ENCODE data around the gene GABBR2.
"Not testable (repeated sequence)": the region's sequence is repeated elsewhere in the genome, so short reads cannot be mapped to it uniquely, and the experiment has no call there.

GABBR2 gene

DNA sequence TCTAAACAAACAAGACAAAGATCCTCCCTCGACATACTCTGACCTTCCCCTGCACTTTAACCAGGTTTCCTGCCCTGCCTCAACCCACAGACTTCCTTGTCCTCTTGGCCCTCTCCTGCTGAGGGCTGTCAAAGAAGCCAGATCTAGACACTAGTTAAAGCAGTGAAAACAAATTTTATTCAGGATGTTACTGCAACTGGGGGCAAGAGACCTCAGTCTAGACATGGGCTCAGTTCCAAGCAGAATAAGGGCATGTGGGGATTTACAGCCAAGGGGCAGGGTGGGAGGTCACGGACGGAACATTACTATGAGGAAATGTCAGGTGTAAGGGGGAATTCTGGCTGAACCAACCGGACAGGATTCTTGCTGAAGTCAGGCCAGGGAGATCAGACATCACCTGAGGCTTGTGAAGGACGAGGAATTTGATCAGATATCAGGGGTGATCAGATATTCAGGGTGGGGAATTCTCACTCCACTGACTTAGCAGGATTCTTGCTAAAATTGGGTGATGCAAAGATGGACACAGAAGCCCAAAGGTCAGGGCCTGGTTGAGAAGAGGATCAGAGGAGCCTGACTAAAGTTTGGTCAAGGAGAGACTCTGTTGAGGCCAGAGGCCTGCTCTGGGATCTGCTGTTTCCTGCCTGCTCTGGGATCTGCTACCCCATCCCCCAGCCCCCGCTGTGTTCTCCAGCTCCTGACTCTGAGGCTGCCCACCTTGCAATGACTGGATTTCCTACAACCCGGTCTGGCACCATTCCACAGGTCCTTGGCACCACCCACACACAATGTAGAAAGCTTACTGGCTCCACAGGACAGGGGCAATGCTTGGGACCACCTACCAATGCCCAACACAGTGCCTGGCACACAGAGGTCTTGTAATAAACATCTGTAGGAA lies 21.5 kb downstream of the GABBR2 start:
- no peak for DNase-seq (ENCODE audit: low read depth in 2 of 2)

DNA sequence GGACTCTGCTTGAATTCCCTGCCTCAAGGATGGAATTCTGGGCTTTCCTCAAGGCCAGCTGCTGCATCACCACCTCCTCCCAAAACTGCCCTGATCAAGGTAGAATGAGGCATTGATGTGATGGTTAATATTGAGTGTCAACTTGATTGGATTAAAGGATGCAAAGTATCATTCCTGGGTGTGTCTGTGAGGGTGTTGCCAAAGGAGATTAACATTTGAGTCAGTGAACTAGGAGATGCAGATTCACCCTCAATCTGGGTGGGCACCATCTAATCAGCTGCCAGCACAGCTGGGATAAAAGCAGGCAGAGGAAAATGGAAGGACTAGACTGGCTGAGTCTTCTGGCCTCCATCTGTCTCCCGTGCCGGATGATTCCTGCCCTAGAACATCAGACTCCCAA lies 23.9 kb downstream of the GABBR2 start:
- DNase-seq (ENCODE audit: low read depth in 2 of 2): not testable (repeated sequence)

DNA sequence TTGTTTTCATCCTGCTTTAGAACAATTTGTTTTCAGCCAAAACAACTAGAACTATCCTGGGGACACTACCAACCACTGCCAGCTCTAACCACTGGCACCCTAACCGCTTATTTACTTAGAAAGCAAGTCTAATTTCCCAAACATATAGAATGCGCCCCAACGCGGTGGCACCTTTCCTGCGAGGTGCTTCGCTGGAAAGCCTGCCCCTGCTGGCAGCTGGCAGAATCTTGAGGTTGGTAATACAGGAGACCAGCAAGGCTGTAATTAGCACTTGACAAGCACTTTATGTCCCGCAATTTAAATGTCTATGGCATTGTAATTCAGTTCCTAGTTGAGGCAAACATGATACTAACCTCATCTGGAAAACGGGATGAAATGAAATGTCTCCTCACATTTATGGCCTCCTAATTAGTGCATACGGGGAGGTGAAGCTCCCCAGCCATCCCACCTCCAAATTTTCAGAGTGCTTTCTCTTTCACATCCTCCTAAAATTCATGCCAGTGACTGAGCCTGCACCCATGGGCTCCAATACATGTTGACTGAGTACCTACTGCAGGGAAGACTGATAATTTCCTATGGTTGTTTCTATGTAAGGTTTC lies 30.4 kb downstream of the GABBR2 start:
- DNase-seq (ENCODE audit: low read depth in 2 of 2): peak in 1 of 2 donors; percentile 7

DNA sequence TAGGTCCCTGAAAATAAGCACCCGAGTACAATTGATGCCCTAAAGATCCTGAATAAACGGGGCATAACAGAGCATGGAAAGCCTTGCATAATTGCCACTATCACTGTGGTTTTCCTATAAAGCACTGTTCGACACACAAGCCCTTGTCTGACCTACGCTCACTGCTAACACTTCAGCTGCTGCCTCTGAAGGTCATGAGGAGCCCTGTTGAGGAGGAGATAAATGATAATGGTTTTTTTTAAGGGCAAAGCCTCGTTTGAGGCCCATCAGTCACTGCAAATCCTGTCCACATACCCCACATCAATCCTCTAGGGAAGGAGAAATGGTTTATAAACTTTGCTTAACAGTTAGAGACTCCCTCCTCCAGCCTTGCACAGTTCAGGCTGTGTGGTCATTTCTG lies 35.1 kb downstream of the GABBR2 start:
- DNase-seq (ENCODE audit: low read depth in 2 of 2): no peak

DNA sequence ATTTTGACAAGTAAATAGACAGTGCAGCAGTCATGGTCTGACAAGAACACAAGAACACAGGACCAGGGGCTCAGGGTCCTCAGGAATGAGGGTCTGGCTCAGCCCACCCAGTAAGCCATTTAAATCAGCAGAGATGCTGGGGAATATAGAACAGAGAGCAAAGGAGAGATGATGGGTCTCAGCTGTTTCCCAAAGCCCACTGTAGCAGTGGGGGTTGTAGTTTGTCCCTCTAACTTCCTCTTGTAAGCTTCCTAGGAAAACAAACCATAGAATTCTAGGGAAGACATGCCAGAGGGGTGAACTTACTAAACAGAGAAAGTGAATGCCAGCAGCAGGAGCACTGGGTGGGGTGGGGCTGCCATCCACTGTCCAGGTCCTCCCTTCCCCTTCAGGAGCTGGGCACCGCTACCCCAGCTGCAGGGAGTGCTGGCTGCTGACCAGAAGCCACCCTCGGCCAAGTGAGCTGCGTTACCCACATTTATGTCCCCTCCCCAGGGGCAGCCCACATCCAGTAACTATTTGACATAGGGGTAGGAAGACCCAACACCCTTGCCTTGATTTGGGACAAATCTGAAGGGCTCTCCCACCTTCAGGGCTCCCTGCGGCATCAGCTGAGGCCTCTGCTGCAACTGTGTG lies 41.6 kb downstream of the GABBR2 start:
- DNase-seq (ENCODE audit: low read depth in 2 of 2): no peak

DNA sequence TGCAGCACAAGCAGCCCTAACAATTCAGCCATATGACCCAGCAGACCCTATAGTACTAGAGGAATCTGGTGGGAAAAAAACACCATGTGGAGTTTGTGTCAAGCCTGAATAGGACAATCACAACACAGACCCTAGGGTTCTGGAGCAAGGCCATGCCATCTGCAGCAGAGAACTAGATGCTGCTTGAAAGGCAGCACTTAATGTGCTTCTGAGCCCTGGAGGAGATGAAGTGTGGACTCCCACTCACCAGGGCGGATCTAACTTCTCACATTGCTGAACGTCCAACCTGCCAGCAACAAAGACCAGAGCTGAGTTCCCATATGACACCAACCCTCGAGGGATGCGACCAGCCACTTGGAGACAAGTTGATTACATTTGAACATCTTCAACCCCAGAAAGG lies 43.2 kb downstream of the GABBR2 start:
- DNase-seq (ENCODE audit: low read depth in 2 of 2): no peak

DNA sequence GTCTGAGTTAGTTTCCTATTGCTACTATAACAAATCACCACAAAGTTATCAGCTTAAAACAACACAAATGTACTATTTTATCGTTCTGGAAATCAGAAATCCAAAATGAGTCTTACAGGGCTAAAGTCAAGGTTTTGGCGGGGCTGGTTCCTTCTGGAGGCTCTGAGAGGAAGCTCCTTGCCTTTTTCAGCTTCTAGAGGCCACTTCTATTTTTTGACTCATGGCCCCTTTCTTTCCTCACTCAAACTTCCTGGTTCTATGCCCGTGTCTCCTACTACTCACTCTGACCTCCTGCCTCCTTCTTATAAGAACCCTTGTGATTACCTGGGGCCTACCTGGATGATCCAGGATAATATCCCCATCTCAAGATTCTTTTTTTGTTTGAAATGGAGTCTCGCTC lies 48.2 kb downstream of the GABBR2 start:
- DNase-seq (ENCODE audit: low read depth in 2 of 2): no peak

DNA sequence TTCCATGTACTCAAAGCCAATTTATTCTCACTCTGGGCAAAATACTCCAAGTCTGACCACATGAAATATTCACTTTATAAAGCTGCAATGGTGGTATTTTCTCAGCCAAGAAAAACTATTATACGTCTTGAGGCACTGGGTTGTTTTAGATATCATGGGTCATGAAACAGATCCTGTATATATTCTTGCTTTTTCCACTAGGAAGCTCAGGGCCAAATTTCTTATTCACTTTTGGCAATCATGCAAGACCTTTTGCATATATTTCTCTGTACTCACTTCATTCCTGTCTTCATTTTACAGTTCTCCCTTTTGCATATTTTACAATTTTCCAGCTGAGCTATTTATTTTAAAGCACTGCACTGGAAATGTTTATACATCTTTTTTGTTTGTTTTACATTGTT lies 49.8 kb downstream of the GABBR2 start:
- no peak for DNase-seq (ENCODE audit: low read depth in 2 of 2)

DNA sequence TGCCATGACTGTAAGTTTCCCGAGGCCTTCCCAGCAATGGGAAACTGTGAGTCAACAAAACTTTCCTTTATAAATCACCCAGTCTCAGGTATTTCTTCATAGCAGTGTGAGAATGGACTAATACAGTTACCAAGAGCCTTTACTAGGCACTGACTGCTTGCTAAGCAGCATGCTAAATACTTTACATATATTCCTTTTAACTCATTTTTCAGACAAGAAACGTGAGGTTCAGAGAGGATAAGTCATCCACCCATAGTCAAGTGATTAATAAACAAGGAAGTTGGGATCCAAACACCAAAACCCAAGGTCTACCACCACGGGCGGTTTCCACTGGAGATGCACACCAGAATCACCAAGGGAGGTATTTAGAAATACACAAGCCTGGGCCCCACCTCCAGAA lies 50.8 kb downstream of the GABBR2 start:
- DNase-seq (ENCODE audit: low read depth in 2 of 2): no peak

DNA sequence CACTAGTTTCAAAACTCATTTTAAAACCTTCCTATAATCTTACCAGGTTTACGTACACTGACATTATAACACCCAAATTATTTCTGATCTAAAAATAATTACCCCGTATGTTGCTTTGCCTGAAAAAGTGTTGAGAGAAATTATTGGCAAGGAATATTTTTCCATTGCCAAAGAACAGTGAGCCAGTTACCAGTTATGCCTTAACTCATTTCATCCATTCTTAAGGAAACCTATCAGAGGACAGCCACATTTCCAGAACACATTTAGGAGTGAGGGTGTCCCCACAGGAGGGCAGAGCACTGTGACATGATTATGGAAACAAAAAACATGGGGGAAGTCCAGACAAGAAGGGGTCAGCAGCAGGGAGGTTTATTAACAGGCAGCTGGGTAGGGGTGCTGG lies 52.2 kb downstream of the GABBR2 start:
- DNase-seq (ENCODE audit: low read depth in 2 of 2): no peak

DNA sequence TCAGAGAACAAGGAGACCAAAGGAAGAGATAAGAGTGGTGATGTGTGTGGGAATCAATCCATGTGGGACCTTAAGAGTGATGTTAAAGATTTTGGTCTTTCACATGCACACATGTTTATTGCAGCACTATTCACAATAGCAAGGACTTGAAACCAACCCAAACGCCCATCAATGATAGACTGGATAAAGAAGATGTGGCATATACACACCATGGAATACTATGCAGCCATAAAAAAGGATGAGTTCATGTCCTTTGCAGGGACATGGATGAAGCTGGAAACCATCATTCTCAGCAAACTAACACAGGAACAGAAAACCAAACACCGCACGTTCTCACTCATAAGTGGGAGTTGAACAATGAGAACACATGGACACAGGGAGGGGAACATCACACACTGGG lies 53.3 kb downstream of the GABBR2 start:
- DNase-seq (ENCODE audit: low read depth in 2 of 2): not testable (repeated sequence)

DNA sequence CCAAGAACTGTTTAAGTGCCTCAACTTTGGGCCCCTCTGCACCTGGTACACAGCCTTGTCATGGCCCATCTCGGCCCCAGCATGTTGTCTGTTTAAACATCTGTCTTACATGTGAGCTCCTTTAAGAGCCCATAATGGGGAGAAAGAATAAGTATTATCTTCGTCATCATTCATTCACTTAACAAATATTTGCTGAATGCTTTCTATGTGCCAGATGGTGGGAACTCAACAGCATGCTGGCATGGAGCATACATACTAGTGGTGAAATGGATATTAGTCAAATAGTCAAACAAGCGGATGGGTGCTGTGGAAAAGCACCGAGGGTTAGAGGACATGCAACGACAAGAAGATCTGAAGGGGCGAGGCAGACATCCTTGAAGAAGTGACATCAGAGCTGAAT lies 54.5 kb downstream of the GABBR2 start:
- no peak for DNase-seq (ENCODE audit: low read depth in 2 of 2)

DNA sequence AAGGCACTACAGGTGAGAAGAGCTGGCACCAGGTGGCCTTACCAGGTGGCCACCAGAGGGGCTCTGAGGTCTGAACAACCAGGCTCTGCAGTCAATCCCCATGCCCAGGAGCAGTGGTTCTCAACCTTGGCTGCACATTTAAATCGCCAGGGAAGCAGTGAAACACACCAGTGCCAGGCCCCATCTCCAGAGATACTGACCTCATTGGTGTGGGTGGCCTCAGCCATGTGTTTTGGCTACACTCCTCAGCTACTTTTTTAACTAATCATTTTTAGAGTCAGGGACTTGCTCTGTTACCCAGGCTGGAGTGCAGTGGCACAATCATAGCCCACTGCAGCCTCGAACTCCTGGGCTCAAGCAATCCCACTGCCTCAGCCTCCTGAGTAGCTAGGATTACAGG lies 56.0 kb downstream of the GABBR2 start:
- no peak for DNase-seq (ENCODE audit: low read depth in 2 of 2)

DNA sequence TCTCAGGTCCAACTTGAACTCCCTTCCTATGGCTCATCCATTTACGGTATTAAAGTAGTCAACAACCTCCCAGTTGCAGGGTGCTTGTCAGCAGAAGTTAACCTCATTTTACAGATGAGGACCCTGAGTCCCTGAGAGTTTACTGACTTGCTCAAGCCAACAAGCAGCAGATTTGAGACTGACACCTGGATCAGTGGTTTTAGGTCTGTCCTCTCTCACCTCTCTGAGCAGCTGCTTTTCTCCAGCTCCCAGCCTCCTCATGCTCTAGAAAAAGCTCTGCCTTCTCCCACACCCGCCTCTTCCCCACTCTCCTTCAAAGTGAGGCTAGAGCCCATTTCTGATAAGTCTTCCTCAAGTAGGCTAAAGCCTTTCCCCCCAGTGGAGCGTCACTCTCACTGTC lies 56.4 kb downstream of the GABBR2 start:
- DNase-seq (ENCODE audit: low read depth in 2 of 2): no peak

DNA sequence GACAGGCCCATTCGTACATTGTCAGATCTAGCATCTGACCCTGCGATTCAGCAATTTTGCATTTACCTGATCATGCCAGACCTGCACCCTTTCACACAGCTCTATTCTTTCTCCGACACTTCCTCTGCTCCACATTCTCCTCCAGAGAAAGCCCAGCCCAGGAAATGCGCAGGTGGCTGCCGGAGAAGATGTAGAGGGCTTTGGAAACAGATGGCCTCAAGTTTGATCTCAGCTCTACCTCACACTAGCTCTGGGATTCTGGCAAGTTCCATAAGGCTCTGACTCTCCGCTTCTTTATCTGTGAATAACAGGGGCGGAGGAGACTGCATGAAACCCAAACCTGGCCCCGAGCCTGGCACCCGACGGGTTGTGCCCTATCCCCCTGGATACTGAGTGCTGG lies 61.5 kb downstream of the GABBR2 start:
- DNase-seq (ENCODE audit: low read depth in 2 of 2): no peak

DNA sequence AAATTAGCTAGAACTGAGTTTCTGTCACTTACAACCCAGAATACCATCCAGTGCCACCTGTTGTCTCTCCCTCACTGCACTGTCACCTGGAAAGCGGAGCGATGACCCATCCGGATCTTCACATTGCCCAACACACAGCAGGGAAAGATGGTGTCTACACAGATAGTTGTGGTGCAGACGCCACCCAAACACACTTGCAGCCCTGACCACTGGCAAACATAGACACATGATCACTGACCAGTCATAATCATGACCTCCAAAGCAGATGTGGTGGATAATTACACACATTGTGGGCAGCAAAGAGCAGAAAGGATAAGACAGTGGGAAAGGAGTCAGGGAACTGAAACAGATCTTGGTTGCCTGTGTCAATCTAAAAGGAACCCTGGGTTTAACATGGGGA lies 64.7 kb downstream of the GABBR2 start:
- no peak for DNase-seq (ENCODE audit: low read depth in 2 of 2)

DNA sequence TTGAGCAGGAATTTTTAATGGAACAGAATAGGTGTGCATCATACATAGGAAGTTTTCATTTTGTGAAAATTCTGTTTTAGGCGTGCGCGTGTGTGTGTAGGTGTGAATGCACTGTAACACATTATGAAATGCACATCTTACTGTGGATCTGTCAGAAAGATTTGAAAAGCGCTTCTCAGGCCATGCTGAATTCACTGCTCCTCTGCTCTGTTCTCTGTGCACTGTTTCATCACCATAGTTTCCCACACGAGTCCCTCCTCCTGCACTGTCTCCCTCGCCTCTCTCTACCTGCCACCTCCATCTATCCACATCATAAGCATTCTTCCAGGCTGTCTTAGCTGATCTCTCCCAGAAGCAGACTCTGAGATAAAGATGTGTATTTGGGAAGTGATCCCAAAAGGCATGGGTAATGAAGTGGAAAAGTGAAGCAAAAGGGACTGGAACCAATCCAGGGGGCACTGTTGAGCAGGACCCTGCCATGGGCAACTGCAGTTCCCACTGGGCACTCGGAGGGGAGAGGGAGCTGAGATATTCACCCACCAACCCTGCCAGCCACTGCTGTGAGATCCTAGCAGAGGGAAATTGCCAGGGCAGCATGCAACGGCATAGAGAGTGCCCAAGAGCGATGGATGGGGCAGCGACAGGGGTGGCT lies 65.9 kb downstream of the GABBR2 start:
- DNase-seq (ENCODE audit: low read depth in 2 of 2): no peak

DNA sequence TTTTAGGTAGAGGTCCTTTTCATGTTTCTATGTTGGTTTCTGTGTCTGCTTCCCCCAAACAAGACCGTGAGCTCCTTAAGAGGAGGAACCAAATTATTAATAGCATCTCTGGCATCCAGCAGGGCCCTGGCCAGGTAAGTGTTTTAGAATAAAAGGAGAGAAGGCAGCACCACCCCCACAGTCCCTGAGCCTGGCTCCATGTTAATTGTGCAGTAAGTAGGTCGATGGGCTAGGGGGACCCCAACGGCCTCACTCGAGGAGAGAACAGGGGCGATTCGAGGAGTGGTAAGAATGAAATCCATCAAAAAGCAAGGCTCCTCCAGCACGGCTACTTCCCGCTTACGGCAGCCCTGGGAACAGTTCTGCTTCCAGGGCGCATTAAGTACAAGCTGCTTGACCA lies 67.0 kb downstream of the GABBR2 start:
- DNase-seq (ENCODE audit: low read depth in 2 of 2): no peak

DNA sequence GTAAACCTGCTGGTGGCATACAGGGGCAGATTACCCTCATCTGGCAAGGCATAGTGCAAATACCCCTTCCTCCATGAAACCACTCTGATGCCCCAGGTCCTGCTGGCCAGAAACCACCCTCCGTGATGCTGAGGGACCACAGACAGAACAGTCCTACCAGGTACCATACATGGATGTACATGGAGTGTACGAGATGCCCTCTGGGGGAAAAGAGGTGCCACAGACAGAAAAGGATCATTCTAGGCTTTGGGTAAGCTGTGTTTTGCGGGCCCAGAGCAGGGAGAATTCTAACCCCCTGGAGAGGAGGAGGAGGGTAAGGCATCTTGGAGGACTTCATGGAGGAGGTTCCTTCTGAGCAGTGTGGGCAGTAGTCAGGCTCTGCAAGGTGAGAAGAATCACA lies 68.3 kb downstream of the GABBR2 start:
- DNase-seq (ENCODE audit: low read depth in 2 of 2): no peak

DNA sequence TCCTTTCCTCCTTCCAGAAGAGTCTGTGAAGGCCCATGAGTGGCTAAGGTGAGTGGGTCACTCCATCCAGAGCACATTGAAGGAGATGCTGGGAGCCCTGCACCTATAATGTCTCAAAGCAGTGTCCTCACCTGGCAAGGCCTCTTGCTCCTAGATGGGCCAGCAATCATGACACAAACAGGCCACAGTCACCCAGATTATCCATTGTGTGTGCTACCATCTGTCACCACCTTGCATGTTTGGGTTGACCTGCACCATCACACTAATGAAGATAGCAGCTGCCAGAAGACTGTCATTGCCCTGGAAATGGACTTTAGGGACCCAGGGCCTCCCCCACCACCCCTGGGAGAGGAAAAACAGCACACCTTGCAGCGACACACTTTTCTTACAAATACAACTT lies 69.6 kb downstream of the GABBR2 start:
- DNase-seq (ENCODE audit: low read depth in 2 of 2): no peak

DNA sequence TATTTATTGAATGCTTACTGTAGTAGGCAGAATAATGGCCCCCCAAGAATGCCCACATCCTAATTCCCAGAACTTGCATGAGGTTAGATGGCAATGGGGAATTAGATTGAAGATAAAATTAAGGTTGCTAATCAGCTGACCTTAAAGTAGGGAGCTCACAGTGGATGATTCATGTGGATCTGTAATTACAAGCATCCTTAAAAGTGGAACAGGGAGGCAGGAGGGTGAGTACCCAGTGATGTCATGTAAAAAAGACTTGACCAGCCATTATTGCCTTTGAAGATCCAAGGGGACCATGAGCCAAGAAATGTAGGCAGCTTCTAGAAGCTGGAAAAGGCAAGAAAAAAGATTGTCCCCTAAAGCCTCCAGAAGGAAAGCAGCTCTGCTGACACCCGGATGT lies 71.4 kb downstream of the GABBR2 start:
- DNase-seq (ENCODE audit: low read depth in 2 of 2): no peak

DNA sequence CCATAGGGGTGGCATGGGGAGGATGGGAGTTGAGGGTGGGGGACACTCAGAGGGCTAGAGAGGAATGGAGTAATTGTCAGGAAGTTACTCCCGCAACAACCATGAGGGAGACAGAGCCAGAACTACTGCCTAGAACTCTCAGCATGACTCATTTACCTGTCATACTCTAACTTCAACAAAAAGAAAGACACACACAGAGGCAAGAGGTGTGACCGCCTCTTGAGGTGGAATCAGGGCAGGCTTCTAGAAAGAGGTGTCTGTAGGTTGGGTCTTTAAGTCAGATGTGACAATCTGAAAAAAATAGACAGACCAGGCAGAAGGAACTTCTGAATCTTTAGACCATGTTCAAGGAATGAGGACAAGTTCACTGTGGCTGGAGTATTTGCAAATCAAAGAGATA lies 73.4 kb downstream of the GABBR2 start:
- DNase-seq (ENCODE audit: low read depth in 2 of 2): no peak

All from stimulated activated CD4-positive, alpha-beta T cell treated with anti-CD3 and anti-CD28 coated beads, Interleukin-1b, Interleukin-23, amount 100 ng/mL, for 4 hours (primary cell).